ENCODE data around the gene LGALS9. TPM values are rescaled to one million over a fixed set of nuclear protein-coding genes. Genes with fewer than 3 reads are reported as not detected.
A peak's percentile ranks its signal among the peaks of the same experiment; 100 is the strongest.

The LGALS9 gene
- total and polyA plus RNA-seq, 9 of the 15 experiments (the other 6 are each of a cell fraction or from before 2014, with no cell fraction given): 0.45 to 6.9 (median 2.8) TPM

DNA sequence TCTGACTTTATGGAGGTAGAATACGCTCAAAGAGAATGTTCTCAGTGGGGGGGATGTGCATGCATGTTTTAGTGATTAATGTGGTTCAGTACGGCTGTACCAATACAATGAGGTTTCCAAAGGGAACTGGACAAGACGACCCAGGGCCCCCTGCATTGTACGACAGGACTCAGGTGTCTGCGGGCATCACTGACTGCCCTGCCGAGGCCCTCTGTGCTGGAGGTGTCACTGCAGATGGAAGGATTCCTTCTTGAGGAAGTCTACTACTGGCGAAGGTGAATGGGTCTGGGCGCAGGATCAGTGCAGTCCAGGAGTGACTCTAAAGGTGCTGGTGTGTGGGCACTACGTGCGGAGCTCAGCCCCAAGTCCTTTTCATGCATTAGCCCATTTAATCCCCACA lies 3.5 kb upstream of the LGALS9 start:
- no peaks in the 10 kb centered on the region for H3K27me3 ChIP-seq (ENCODE audit: control insufficient read depth in 2 of 2, insufficient read depth in 2 of 2, low read length in 2 of 2)
- no peaks in the 10 kb centered on the region for H3K79me2 ChIP-seq (ENCODE audit: control insufficient read depth, insufficient read depth, low read length)
- no peaks in the 10 kb centered on the region for H3K9me3 ChIP-seq (replicated peaks; ENCODE audit: control insufficient read depth, insufficient read depth, low read depth, low read length)
- no peak overlapping the region for H3K4me2 ChIP-seq (ENCODE audit: insufficient read depth, low read length)
- ChIA-PET POLR2A (interaction anchor here (0.8 kb wide), 1 partner anchor 309 kb away, joined by 5 read pairs; no protein-coding TSS in a partner anchor), CTCF (ENCODE audit: low intra/inter-chr PET ratio) (no interaction called here)
- H3K4me1 ChIP-seq (replicated peaks in 1 of 2; ENCODE audit: control insufficient read depth in 2 of 2, insufficient read depth in 2 of 2, low read length in 2 of 2): peaks cover 2 to 13% of the 10 kb centered on the region in 2 experiments
- ATAC-seq: no peak; the same call in 1 of the 3 replicates
- H3K9ac ChIP-seq (ENCODE audit: insufficient read depth in 1 of 2, low read depth in 2 of 2, low read length in 2 of 2): no peak overlapping the region
- H2AFZ ChIP-seq (ENCODE audit: low read depth, low read length): no peak overlapping the region
- TF ChIP-seq SNRNP70 (optimal IDR thresholded peaks at IDR 0.05; ENCODE audit: low read depth, low read length) (no peak), MCM3 (IDR thresholded peaks at IDR 0.05) (no peak), LEF1 (IDR thresholded peaks at IDR 0.05) (no peak), POLR2AphosphoS2 (IDR thresholded peaks at IDR 0.05; ENCODE audit: low read length) (peak; percentile 81), CCNT2 (IDR thresholded peaks at IDR 0.05; ENCODE audit: borderline replicate concordance, extremely low read depth, insufficient read length, low read depth, low read length) (no peak)
- TF ChIP-seq, protein P1, sequence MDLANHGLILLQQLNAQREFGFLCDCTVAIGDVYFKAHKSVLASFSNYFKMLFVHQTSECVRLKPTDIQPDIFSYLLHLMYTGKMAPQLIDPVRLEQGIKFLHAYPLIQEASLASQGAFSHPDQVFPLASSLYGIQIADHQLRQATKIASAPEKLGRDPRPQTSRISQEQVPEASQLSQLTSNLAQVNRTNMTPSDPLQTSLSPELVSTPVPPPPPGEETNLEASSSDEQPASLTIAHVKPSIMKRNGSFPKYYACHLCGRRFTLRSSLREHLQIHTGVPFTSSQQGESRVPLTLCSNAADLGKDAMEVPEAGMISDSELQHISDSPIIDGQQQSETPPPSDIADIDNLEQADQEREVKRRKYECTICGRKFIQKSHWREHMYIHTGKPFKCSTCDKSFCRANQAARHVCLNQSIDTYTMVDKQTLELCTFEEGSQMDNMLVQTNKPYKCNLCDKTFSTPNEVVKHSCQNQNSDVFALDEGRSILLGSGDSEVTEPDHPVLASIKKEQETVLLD (IDR thresholded peaks at IDR 0.05): no peak
- no TSS peak for BruUV-seq (replicated peaks)
- H3K36me3 ChIP-seq (ENCODE audit: control insufficient read depth, insufficient read depth, low read length): peaks cover 37% of the 10 kb centered on the region; the same call in 2 of the 3 replicates
- in situ Hi-C loops (cut with MboI): no loop called here
- no peak overlapping the region for H3K27ac ChIP-seq (ENCODE audit: extremely low read depth, low read depth, low read length)
- intact Hi-C loops (cut with micrococcal nuclease): no loop called here
- 83% methylated on average over 10 of the region's 10 CpGs for WGBS (ENCODE audit: insufficient coverage, low coverage, missing lambda C conversion rate)
- FAIRE-seq: no peak
- no peak overlapping the region for H3K4me3 ChIP-seq
- H3K9me1 ChIP-seq (ENCODE audit: control insufficient read depth, insufficient read depth, low read length): no peaks in the 10 kb centered on the region
- H4K20me1 ChIP-seq (replicated peaks; ENCODE audit: control insufficient read depth, insufficient read depth, low read length): no peaks in the 10 kb centered on the region; the same call in 1 of the 2 replicates
- no peak for DNase-seq (ENCODE audit: extremely low read depth in 1 of 4, low spot score in 3 of 4)
